Stimulated activated CD8-positive, alpha-beta memory T cell treated with anti-CD3 and anti-CD28 coated beads, Interleukin-15, amount 100 ng/mL, for 4 hours (primary cell): ENCODE results near the gene HGD.
A peak's percentile ranks its signal among the peaks of the same experiment; 100 is the strongest.
"Not testable (repeated sequence)": the region's sequence is repeated elsewhere in the genome, so short reads cannot be mapped to it uniquely, and the experiment has no call there.

ENCODE experiments used
- DNase-seq, 2 donors: peaks; one replicate each; pipeline ENCODE4 v3.0.0-alpha.2; 2020; ENCODE audit warnings: low read depth in 2 of 2

Gene HGD

GRCh38 chr3:120638820-120639219 lies 43.2 kb downstream of the HGD start:
- not testable (repeated sequence) for DNase-seq

GRCh38 chr3:120637851-120638559 lies 44.0 kb downstream of the HGD start:
- no peak for DNase-seq

GRCh38 chr3:120636795-120637401 lies 45.1 kb downstream of the HGD start:
- DNase-seq = no peak

- no peak for DNase-seq
These were observed 47.5 kb downstream of the HGD start for GRCh38 chr3:120634539-120634938.

GRCh38 chr3:120625159-120625586 lies 56.9 kb downstream of the HGD start:
- DNase-seq = no peak

- no peak for DNase-seq
These were observed 58.3 kb downstream of the HGD start for GRCh38 chr3:120623727-120624093.

- DNase-seq = no peak
These were observed 58.9 kb downstream of the HGD start for GRCh38 chr3:120622870-120623726.

- no peak for DNase-seq
These were observed 59.6 kb downstream of the HGD start for GRCh38 chr3:120622457-120622856.

GRCh38 chr3:120616745-120617144 lies 65.3 kb downstream of the HGD start:
- not testable (repeated sequence) for DNase-seq

- no peak for DNase-seq
These were observed 66.0 kb downstream of the HGD start for GRCh38 chr3:120615847-120616609.

- no peak for DNase-seq
These were observed 67.3 kb downstream of the HGD start for GRCh38 chr3:120614765-120615164.

GRCh38 chr3:120608506-120608905 lies 73.5 kb downstream of the HGD start:
- no peak for DNase-seq

GRCh38 chr3:120604784-120605183 lies 77.3 kb downstream of the HGD start:
- DNase-seq = no peak

GRCh38 chr3:120604382-120604781 lies 77.7 kb downstream of the HGD start:
- DNase-seq = no peak

GRCh38 chr3:120602682-120603081 lies 79.4 kb downstream of the HGD start:
- DNase-seq = no peak

GRCh38 chr3:120601554-120601953 lies 80.5 kb downstream of the HGD start:
- no peak for DNase-seq

GRCh38 chr3:120599211-120599610 lies 82.8 kb downstream of the HGD start:
- DNase-seq = no peak

- DNase-seq = no peak
These were observed 84.5 kb downstream of the HGD start for GRCh38 chr3:120597445-120598049.

GRCh38 chr3:120596853-120597223 lies 85.2 kb downstream of the HGD start:
- DNase-seq = no peak

GRCh38 chr3:120596116-120596852 lies 85.8 kb downstream of the HGD start, which contains the start of gene NDUFB4:
Gene NDUFB4 (plus strand): TSS chr3:120596336. CDS start chr3:120596360, 24 bp downstream.
- peak; percentile 88 to 94 for DNase-seq

- no peak for DNase-seq
These were observed 86.3 kb downstream of the HGD start for GRCh38 chr3:120595788-120596115.
